ENCODE measurements around the gene RALGPS1.

DNA sequence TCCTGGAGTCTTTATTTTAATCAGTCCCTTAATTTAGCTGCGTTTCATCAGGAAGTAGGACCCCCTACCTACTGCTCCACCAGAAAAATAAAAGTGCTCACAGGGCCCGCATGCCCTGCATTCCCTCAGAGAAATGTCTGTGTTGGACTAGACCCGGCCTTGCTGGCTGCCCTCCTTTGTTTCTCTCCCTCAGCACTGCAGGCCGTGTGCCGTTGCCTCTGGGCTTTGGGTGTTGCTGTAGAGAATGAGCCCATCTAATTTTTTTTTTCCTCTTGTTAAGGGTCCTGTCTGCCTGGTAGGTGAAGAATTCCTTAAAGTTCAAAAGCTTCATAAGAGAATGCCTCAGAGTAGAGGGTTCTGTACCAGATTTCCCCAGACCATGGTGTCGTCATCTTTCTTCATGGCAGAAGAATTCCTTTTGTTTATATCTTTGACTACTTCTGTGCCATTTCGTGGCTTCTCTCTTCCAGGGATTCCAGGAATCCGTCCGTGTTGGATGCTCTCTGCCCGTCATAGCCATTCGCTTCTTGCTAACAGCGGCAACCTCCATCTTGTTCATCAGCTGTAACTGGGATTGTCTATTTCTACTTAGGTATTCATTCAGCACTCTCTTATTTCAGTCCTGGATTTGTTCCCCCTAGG is 257.6 kb downstream of the RALGPS1 start:
- TF ChIP-seq, protein P1, sequence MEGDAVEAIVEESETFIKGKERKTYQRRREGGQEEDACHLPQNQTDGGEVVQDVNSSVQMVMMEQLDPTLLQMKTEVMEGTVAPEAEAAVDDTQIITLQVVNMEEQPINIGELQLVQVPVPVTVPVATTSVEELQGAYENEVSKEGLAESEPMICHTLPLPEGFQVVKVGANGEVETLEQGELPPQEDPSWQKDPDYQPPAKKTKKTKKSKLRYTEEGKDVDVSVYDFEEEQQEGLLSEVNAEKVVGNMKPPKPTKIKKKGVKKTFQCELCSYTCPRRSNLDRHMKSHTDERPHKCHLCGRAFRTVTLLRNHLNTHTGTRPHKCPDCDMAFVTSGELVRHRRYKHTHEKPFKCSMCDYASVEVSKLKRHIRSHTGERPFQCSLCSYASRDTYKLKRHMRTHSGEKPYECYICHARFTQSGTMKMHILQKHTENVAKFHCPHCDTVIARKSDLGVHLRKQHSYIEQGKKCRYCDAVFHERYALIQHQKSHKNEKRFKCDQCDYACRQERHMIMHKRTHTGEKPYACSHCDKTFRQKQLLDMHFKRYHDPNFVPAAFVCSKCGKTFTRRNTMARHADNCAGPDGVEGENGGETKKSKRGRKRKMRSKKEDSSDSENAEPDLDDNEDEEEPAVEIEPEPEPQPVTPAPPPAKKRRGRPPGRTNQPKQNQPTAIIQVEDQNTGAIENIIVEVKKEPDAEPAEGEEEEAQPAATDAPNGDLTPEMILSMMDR (IDR thresholded peaks at IDR 0.05 in 4 of 5, conservative IDR thresholded peaks at IDR 0.05 in 1 of 5) = no peak
- no peak for TF ChIP-seq POLR2A (IDR thresholded peaks at IDR 0.05)

All from gastrocnemius medialis (tissue), 4 donors.